Brain microvascular endothelial cell (primary cell): ENCODE data around the gene LIPT2.

Experiments used
- DNase-seq: peaks from one replicate; pipeline ENCODE4 v3.0.0-alpha.2; 2020
- H3K27ac ChIP-seq: fragments of 250-450 bp; sonication (Bioruptor Pico); 2 replicates; pipeline ENCODE4 v1.5.1; 2020; ENCODE audit warnings: mild to moderate bottlenecking, moderate library complexity
- H3K27me3 ChIP-seq: fragments of 250-450 bp; sonication (Bioruptor Pico); replicated peaks from 2 replicates; pipeline ENCODE4 v1.5.1; 2020; ENCODE audit warnings: mild to moderate bottlenecking
- H3K36me3 ChIP-seq: fragments of 250-450 bp; sonication (Bioruptor Pico); replicated peaks from 2 replicates; pipeline ENCODE4 v1.5.1; 2020; ENCODE audit warnings: mild to moderate bottlenecking
- H3K4me3 ChIP-seq: 2 replicates; pipeline ENCODE4 v1.5.1; 2011; ENCODE audit warnings: low read depth, mild to moderate bottlenecking, control low read depth, low read length, moderate library complexity
- in situ Hi-C: cut with HindIII; loops from 2 replicates; pipeline ENCODE4 v1.10.0; 2017; ENCODE audit warnings: low sequenced_read_pairs, low pct_ligation_motif_present
- TF ChIP-seq, protein P1 (sequence below): IDR thresholded peaks from 2 replicates; pipeline ENCODE4 v1.5.1; 2011; ENCODE audit warnings: low read depth, mild to moderate bottlenecking, moderate library complexity, low read length, control low read depth, inconsistent platforms; ENCODE audit errors: missing control alignments

LIPT2 gene

DNA sequence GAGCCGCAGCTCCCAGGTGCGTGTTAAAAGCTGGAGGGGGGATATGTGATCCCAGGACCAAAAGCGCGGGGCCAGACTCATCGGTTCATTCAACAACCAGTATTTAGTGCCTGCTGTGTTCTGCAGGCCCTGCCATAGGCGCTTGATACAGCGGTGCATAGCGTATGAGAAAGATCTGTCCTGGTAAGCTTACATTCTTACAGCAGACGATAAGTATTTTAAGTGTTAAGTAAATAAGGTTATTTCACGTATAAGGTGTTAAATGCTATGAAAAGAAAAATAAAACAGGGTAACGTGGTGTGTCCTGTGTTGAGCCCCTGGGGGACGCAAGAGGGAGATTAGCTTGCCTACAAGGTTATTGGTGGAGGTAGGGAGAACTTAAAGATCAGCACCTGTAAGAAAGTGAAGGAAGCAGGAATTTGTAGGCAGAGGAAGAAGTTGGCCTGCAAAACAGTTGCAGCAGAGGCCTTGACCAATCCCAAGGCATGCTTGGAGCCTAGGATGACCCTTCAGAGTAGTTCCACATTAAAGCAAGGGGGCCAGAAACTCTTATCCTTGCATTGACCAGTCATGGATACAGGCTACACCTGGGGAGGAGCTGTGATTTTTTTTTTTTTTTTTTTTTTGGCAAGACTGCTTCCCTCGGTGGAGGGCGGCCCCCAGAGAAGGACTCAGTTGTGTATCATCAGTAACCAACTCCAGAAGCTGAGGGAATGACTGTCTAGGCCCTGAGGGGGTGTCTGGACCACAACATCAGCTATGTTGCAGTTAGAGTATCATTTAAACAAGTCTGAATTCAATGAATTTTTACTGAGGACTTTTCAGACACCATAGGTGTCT is 487 bp upstream of the LIPT2 start:
- Histone ChIP-seq H3K4me3 (peak overlapping the region; percentile 66), H3K36me3 (no peaks in the 10 kb centered on the region), H3K27ac (peak overlapping the region; percentile 82), H3K27me3 (no peaks in the 10 kb centered on the region)
- peak; percentile 12 for DNase-seq
- in situ Hi-C loops: no loop called here
- TF ChIP-seq, protein P1, sequence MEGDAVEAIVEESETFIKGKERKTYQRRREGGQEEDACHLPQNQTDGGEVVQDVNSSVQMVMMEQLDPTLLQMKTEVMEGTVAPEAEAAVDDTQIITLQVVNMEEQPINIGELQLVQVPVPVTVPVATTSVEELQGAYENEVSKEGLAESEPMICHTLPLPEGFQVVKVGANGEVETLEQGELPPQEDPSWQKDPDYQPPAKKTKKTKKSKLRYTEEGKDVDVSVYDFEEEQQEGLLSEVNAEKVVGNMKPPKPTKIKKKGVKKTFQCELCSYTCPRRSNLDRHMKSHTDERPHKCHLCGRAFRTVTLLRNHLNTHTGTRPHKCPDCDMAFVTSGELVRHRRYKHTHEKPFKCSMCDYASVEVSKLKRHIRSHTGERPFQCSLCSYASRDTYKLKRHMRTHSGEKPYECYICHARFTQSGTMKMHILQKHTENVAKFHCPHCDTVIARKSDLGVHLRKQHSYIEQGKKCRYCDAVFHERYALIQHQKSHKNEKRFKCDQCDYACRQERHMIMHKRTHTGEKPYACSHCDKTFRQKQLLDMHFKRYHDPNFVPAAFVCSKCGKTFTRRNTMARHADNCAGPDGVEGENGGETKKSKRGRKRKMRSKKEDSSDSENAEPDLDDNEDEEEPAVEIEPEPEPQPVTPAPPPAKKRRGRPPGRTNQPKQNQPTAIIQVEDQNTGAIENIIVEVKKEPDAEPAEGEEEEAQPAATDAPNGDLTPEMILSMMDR: no peak

DNA sequence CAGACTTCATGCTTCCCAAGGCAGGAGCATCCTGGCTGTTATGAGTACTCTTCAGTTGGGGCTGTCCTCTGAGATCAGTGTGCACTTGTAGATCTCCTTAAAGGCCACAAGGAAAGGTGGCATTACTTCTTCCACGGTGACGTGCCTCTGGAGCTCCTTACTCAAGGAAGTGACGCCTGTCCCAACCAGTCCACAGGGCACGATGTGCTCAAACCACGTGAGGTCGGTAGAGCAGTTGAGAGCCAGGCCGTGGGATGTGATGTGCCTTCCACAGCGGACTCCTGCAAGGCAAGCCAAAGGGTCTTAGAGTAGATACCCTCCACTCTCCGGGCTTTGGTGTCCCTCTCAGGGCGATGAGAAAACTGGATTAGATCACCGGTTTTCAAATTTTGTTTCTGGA is 1.4 kb downstream of the LIPT2 start:
- in situ Hi-C loops: no loop called here
- DNase-seq: no peak
- TF ChIP-seq, protein P1: no peak
- no peak overlapping the region for H3K27ac ChIP-seq
- no peaks in the 10 kb centered on the region for H3K27me3 ChIP-seq
- no peak overlapping the region for H3K4me3 ChIP-seq
- H3K36me3 ChIP-seq: no peaks in the 10 kb centered on the region

DNA sequence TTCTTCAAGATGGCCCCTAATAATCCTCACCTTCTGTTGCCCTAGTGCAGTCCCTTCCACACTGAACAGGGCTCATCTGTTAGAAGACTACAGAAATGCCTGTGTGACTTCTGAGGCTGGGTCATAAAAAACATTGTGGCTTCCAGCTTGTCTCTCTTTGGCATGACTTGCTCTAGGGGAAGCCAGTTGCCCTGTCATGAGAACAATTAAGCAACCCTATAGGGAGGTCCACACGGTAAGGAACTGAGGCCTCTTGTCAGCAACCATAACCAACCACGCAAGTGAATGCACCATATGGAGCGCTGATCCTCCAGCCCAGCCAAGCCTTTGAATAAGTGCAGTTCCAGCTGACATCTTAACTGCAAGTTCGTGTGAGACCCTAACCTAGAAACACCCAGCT is 2.6 kb downstream of the LIPT2 start:
- TF ChIP-seq, protein P1: no peak
- no peak overlapping the region for H3K27ac ChIP-seq
- in situ Hi-C loops: no loop called here
- DNase-seq: no peak
- H3K4me3 ChIP-seq: no peak overlapping the region
- H3K27me3 ChIP-seq: no peaks in the 10 kb centered on the region
- H3K36me3 ChIP-seq: no peaks in the 10 kb centered on the region

DNA sequence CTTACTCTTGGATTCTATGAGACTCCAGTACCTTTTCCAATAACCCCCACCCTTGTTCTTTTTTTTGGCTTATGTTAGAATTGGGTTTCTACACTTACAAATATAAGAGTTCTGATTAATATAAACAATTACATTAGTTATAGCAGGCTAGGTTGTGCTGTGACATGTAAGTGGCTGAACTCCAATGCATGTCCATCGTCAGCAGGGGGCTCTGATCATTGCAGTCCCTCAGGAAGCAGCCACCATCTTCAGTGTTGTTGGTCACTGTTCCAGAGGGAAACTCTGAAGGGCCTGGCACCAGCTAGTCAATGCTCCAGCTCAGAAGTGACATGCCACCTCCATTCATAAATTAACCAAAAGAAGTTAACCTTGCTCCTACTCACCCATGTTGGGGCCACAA is 5.6 kb downstream of the LIPT2 start:
- Histone ChIP-seq H3K36me3 (no peaks in the 10 kb centered on the region), H3K27ac (no peak overlapping the region), H3K27me3 (no peaks in the 10 kb centered on the region), H3K4me3 (no peak overlapping the region)
- TF ChIP-seq, protein P1: peak; percentile 65
- in situ Hi-C loops: no loop called here
- no peak for DNase-seq

DNA sequence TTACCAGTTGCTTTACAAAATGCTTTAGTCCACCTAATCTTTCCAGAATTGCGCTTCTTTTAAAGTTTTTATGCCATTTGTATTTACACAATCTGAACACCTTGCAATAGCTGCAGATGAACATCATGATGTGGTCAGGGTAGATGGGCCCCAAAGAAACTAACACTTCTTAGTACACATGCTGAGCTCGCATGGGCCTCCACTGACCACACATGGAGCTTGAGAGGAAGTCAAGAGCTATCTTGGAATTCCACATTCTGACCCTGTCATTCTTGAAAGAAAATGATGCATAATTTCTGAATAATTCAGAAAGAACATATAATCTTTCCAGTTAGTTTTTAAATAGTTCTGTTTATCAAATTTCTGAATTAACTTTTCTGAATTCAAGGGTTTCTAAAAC is 7.7 kb downstream of the LIPT2 start:
- no peak overlapping the region for H3K27ac ChIP-seq
- in situ Hi-C loops: no loop called here
- TF ChIP-seq, protein P1: no peak
- DNase-seq: no peak
- H3K4me3 ChIP-seq: no peak overlapping the region
- no peaks in the 10 kb centered on the region for H3K36me3 ChIP-seq
- H3K27me3 ChIP-seq: no peaks in the 10 kb centered on the region
